H9 (cell line): Measurements from ENCODE around the gene MKRN2OS. TPM values are rescaled to one million over a fixed set of nuclear protein-coding genes. Genes with fewer than 3 reads are reported as not detected.

Experiments
- DNase-seq: peaks from one replicate; pipeline ENCODE4 v3.0.0-alpha.2; 2017
- H2AFZ ChIP-seq: one replicate; pipeline ENCODE4 v1.6.1; 2013; ENCODE audit warnings: mild to moderate bottlenecking, low read length, control low read depth, moderate library complexity
- H2AK5ac ChIP-seq: 2 replicates; pipeline ENCODE4 v1.6.1; 2013; ENCODE audit warnings: low read length, control low read depth, mixed read lengths; ENCODE audit not compliant: insufficient read length
- H2BK120ac ChIP-seq: one replicate; pipeline ENCODE4 v1.6.1; 2013; ENCODE audit warnings: low read depth, mild to moderate bottlenecking, low read length, control low read depth, inconsistent platforms; ENCODE audit not compliant: poor library complexity, severe bottlenecking
- H2BK12ac ChIP-seq: 2 replicates; pipeline ENCODE4 v1.6.1; 2013; ENCODE audit warnings: low read length, control low read depth, mixed read lengths, low read depth; ENCODE audit not compliant: insufficient read length
- H2BK15ac ChIP-seq: 2 replicates; pipeline ENCODE4 v1.6.1; 2013; ENCODE audit warnings: low read depth, low read length, control low read depth
- H2BK20ac ChIP-seq: one replicate; pipeline ENCODE4 v1.6.1; 2013; ENCODE audit warnings: low read depth, mild to moderate bottlenecking, low read length, control low read depth, inconsistent platforms; ENCODE audit not compliant: poor library complexity, severe bottlenecking
- H2BK5ac ChIP-seq: 2 replicates; pipeline ENCODE4 v1.6.1; 2013; ENCODE audit warnings: low read length, control low read depth, mixed read lengths; ENCODE audit not compliant: insufficient read length
- H3K14ac ChIP-seq: 2 replicates; pipeline ENCODE4 v1.6.1; 2013; ENCODE audit warnings: low read length, control low read depth; ENCODE audit not compliant: insufficient read depth
- H3K18ac ChIP-seq: 2 replicates; pipeline ENCODE4 v1.6.1; 2013; ENCODE audit warnings: low read depth, mild to moderate bottlenecking, mixed read lengths, low read length, control low read depth; ENCODE audit not compliant: insufficient read length
- H3K23ac ChIP-seq: 2 replicates; pipeline ENCODE4 v1.6.1; 2013; ENCODE audit warnings: low read length, control low read depth, mixed read lengths, low read depth; ENCODE audit not compliant: insufficient read length
- H3K23me2 ChIP-seq: 2 replicates; pipeline ENCODE4 v1.6.1; 2013; ENCODE audit warnings: low read depth, mild to moderate bottlenecking, mixed read lengths, low read length, control low read depth; ENCODE audit not compliant: insufficient read length, poor library complexity, severe bottlenecking
- H3K27ac ChIP-seq: 2 replicates; pipeline ENCODE4 v1.5.1; 2013; ENCODE audit warnings: low read length, control low read depth, mixed read lengths, low read depth; ENCODE audit not compliant: insufficient read length
- H3K27me3 ChIP-seq: 2 replicates; pipeline ENCODE4 v1.6.1; 2013; ENCODE audit warnings: low read length, control low read depth, inconsistent platforms; ENCODE audit not compliant: insufficient read depth
- H3K4ac ChIP-seq: 2 replicates; pipeline ENCODE4 v1.6.1; 2013; ENCODE audit warnings: low read depth, mild to moderate bottlenecking, control low read depth, inconsistent platforms, low read length, moderate library complexity
- H3K4me1 ChIP-seq: 2 replicates; pipeline ENCODE4 v1.6.1; 2013; ENCODE audit warnings: low read length, control low read depth, inconsistent platforms; ENCODE audit not compliant: insufficient read depth
- H3K4me2 ChIP-seq: 2 replicates; pipeline ENCODE4 v1.6.1; 2013; ENCODE audit warnings: low read length, control low read depth, mixed read lengths; ENCODE audit not compliant: insufficient read length, insufficient read depth
- H3K56ac ChIP-seq: 2 replicates; pipeline ENCODE4 v1.6.1; 2013; ENCODE audit warnings: low read depth, mild to moderate bottlenecking, mixed read lengths, low read length, control low read depth; ENCODE audit not compliant: insufficient read length
- H3K79me1 ChIP-seq: 2 replicates; pipeline ENCODE4 v1.6.1; 2013; ENCODE audit warnings: low read depth, mild to moderate bottlenecking, moderate library complexity, low read length, control low read depth, inconsistent platforms; ENCODE audit not compliant: insufficient read depth, poor library complexity, severe bottlenecking
- H3K79me2 ChIP-seq: 2 replicates; pipeline ENCODE4 v1.6.1; 2013; ENCODE audit warnings: low read length, control low read depth, inconsistent platforms; ENCODE audit not compliant: insufficient read depth
- H3K9ac ChIP-seq: 2 replicates; pipeline ENCODE4 v1.6.1; 2013; ENCODE audit warnings: low read length, control low read depth, mixed read lengths; ENCODE audit not compliant: insufficient read length; ENCODE audit errors: extremely low read depth
- H3K9me3 ChIP-seq: one replicate; pipeline ENCODE4 v1.6.1; 2013; ENCODE audit warnings: low read depth, low read length, inconsistent platforms; ENCODE audit not compliant: control insufficient read depth
- H3T11ph ChIP-seq: one replicate; pipeline ENCODE4 v1.6.1; 2013; ENCODE audit warnings: mild to moderate bottlenecking, low read length, control low read depth, inconsistent platforms
- H4K20me1 ChIP-seq: one replicate; pipeline ENCODE4 v1.6.1; 2013; ENCODE audit not compliant: control insufficient read depth, insufficient read length, insufficient read depth
- H4K5ac ChIP-seq: 2 replicates; pipeline ENCODE4 v1.6.1; 2013; ENCODE audit warnings: low read depth, mild to moderate bottlenecking, mixed read lengths, low read length, control low read depth; ENCODE audit not compliant: insufficient read length
- H4K8ac ChIP-seq: replicated peaks from 2 replicates; pipeline ENCODE4 v1.6.1; 2013; ENCODE audit warnings: low read length, control low read depth, mixed read lengths, low read depth; ENCODE audit not compliant: insufficient read length
- H4K91ac ChIP-seq: 2 replicates; pipeline ENCODE4 v1.6.1; 2013; ENCODE audit warnings: low read depth, mild to moderate bottlenecking, moderate library complexity, mixed read lengths, low read length, control low read depth; ENCODE audit not compliant: insufficient read length
- H3K27ac Mint-ChIP-seq, 3 experiments: 2 replicates in 2 of 3; 3 replicates in 1 of 3; pipeline ENCODE4 v1.8.0; 2020 to 2021; ENCODE audit warnings: mixed read lengths in 3 of 3, mild to moderate bottlenecking in 1 of 3, moderate library complexity in 1 of 3
- H3K27me3 Mint-ChIP-seq: 2 replicates; pipeline ENCODE4 v1.8.0; 2021; ENCODE audit warnings: low read depth, mild to moderate bottlenecking, moderate library complexity, mixed read lengths
- H3K36me3 Mint-ChIP-seq, 3 experiments: 2 replicates in 2 of 3; 3 replicates in 1 of 3; pipeline ENCODE4 v1.8.0; 2020 to 2021; ENCODE audit warnings: low read depth in 3 of 3, mixed read lengths in 3 of 3; ENCODE audit not compliant: insufficient read depth in 1 of 3
- H3K4me1 Mint-ChIP-seq, 2 experiments: 2 replicates each; pipeline ENCODE4 v1.8.0; 2020; ENCODE audit warnings: mixed read lengths in 2 of 2
- H3K4me3 Mint-ChIP-seq, 2 experiments: 2 replicates in 1 of 2; 3 replicates in 1 of 2; pipeline ENCODE4 v1.8.0; 2020 to 2021; ENCODE audit warnings: mild to moderate bottlenecking in 2 of 2, mixed read lengths in 2 of 2, moderate library complexity in 1 of 2
- H3K9me3 Mint-ChIP-seq, 2 experiments: 2 replicates in 1 of 2; 3 replicates in 1 of 2; pipeline ENCODE4 v1.8.0; 2020; ENCODE audit warnings: mild to moderate bottlenecking in 2 of 2, mixed read lengths in 2 of 2, moderate library complexity in 1 of 2
- WGBS: extraction: QIAGEN DNeasy Blood & Tissue Kit; methylation state at CpG from one replicate; pipeline ENCODE4 v1.1.7; 2013; ENCODE audit warnings: missing lambda C conversion rate, low lambda C conversion rate, mixed read lengths; ENCODE audit not compliant: insufficient read length; ENCODE audit errors: extremely low coverage; 5-methylcytosine and 5-hydroxymethylcytosine counted together
- total RNA-seq: library from RNA; stranded (reverse); gene quantifications from 2 replicates; pipeline ENCODE4 v1.2.1, GENCODE V29; 2021
- TF ChIP-seq, protein P1 (sequence below): fragments of 200-600 bp; sonication (generic); conservative IDR thresholded peaks from 3 replicates; pipeline ENCODE4 v1.8.0; 2021; ENCODE audit warnings: antibody characterized with exemption, mild to moderate bottlenecking

Gene MKRN2OS
- total RNA-seq, 1 experiment from 2014 or later: 0.44 TPM

DNA sequence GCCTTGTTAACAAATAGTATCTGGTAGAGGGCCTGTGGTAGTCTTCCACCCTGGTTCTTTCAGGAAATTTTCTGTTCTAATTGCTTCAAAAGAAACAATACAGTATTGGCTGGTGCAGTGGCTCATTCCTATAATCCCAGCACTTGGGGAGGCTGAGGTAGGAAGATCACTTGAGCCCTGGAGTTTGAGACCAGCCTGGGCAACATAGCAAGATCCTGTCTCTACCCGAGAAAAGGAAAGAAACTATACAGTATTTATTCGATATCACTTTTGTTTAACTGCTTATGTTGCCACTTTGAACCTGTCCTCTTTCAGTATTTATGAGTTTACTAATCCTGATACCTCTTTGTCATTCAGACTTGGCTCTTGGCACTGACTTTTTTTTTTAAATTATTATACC is 16.1 kb upstream of the MKRN2OS start:
- H3K9me3 ChIP-seq: no peaks in the 10 kb centered on the region
- no peak for DNase-seq
- no peak overlapping the region for H3K9ac ChIP-seq
- H2BK5ac ChIP-seq: no peak overlapping the region
- no peak overlapping the region for H3K4me2 ChIP-seq
- no peak overlapping the region for H3K23ac ChIP-seq
- no peak overlapping the region for H3K14ac ChIP-seq
- H4K20me1 ChIP-seq: no peaks in the 10 kb centered on the region
- H3K27me3 ChIP-seq: no peaks in the 10 kb centered on the region
- H3K36me3 Mint-ChIP-seq: no peaks in the 10 kb centered on the region
- no peak overlapping the region for H2BK120ac ChIP-seq
- no peak overlapping the region for H2BK20ac ChIP-seq
- peaks cover 19% of the 10 kb centered on the region for H3K79me1 ChIP-seq
- no CpG with 5 or more reads among the region's 2 CpGs for WGBS
- H3K4me3 Mint-ChIP-seq: no peak overlapping the region
- H3K18ac ChIP-seq: no peak overlapping the region
- no peak overlapping the region for H3K4ac ChIP-seq
- H3K9me3 Mint-ChIP-seq: no peaks in the 10 kb centered on the region
- no peak overlapping the region for H3T11ph ChIP-seq
- no peaks in the 10 kb centered on the region for H3K4me1 ChIP-seq
- H4K8ac ChIP-seq: no peak overlapping the region
- H3K27ac ChIP-seq: no peak overlapping the region
- H3K23me2 ChIP-seq: peaks cover 2% of the 10 kb centered on the region
- H2AFZ ChIP-seq: no peak overlapping the region
- no peak overlapping the region for H2BK15ac ChIP-seq
- H3K56ac ChIP-seq: no peak overlapping the region
- H3K79me2 ChIP-seq: peaks cover 51% of the 10 kb centered on the region; the same call in 1 of the 2 replicates
- no peak overlapping the region for H2AK5ac ChIP-seq
- H3K27ac Mint-ChIP-seq: no peak overlapping the region
- H4K5ac ChIP-seq: no peak overlapping the region
- H3K4me1 Mint-ChIP-seq: peaks cover 56 to 57% of the 10 kb centered on the region in 2 experiments
- TF ChIP-seq, protein P1, sequence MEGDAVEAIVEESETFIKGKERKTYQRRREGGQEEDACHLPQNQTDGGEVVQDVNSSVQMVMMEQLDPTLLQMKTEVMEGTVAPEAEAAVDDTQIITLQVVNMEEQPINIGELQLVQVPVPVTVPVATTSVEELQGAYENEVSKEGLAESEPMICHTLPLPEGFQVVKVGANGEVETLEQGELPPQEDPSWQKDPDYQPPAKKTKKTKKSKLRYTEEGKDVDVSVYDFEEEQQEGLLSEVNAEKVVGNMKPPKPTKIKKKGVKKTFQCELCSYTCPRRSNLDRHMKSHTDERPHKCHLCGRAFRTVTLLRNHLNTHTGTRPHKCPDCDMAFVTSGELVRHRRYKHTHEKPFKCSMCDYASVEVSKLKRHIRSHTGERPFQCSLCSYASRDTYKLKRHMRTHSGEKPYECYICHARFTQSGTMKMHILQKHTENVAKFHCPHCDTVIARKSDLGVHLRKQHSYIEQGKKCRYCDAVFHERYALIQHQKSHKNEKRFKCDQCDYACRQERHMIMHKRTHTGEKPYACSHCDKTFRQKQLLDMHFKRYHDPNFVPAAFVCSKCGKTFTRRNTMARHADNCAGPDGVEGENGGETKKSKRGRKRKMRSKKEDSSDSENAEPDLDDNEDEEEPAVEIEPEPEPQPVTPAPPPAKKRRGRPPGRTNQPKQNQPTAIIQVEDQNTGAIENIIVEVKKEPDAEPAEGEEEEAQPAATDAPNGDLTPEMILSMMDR: no peak
- H3K27me3 Mint-ChIP-seq: no peaks in the 10 kb centered on the region
- H4K91ac ChIP-seq: no peak overlapping the region
- H2BK12ac ChIP-seq: no peak overlapping the region
